Adrenal gland (tissue), 5 donors: ENCODE results near the gene FOXD4L6.
"Not testable (repeated sequence)": the region's sequence is repeated elsewhere in the genome, so short reads cannot be mapped to it uniquely, and the experiment has no call there.

Experiments
- POLR2A ChIP-seq, 2 donors: fragments of 450-650 bp; IDR thresholded peaks; one replicate each; pipeline ENCODE4 v1.6.1; 2017; ENCODE audit warnings: antibody characterized with exemption in 2 of 2, mild to moderate bottlenecking in 2 of 2, moderate library complexity in 1 of 2
- TF ChIP-seq, protein P1 (sequence below), 6 experiments: fragments of 450-650 bp in 4 of 6; fragments of 200-600 bp in 2 of 6; sonication (generic) in 1 of 6; IDR thresholded peaks; 1 replicate in 5 of 6; 2 replicates in 1 of 6; pipeline versions ENCODE4 v1.5.1 to v1.8.0; 2016 to 2021; ENCODE audit warnings: antibody characterized with exemption in 6 of 6, mild to moderate bottlenecking in 2 of 6, moderate library complexity in 1 of 6
- donor health status: DM: no; HTN: no; CAD: no.

DNA sequence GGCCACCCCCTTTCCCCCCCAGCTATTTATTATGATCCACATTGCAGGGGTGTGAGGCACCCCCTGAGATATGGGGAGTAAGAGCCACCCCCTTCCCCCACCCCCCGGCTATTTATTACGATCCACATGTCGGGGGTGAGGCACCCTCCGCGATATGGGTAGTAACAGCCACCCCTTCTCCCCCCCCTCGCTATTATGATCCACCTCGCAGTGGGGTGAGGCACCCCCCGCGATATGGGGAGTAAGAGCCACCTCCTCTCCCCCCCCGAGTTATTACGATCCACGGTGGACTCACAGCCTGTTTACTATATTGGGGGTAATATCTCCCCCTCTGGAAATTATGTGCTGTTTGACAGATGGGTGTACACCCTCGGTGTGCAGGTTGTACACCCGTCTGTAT is 15.1 kb downstream of the FOXD4L6 start:
- TF ChIP-seq, protein P1, sequence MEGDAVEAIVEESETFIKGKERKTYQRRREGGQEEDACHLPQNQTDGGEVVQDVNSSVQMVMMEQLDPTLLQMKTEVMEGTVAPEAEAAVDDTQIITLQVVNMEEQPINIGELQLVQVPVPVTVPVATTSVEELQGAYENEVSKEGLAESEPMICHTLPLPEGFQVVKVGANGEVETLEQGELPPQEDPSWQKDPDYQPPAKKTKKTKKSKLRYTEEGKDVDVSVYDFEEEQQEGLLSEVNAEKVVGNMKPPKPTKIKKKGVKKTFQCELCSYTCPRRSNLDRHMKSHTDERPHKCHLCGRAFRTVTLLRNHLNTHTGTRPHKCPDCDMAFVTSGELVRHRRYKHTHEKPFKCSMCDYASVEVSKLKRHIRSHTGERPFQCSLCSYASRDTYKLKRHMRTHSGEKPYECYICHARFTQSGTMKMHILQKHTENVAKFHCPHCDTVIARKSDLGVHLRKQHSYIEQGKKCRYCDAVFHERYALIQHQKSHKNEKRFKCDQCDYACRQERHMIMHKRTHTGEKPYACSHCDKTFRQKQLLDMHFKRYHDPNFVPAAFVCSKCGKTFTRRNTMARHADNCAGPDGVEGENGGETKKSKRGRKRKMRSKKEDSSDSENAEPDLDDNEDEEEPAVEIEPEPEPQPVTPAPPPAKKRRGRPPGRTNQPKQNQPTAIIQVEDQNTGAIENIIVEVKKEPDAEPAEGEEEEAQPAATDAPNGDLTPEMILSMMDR (IDR thresholded peaks at IDR 0.05) = not testable (repeated sequence)
- TF ChIP-seq POLR2A (IDR thresholded peaks at IDR 0.05) = not testable (repeated sequence)
